ENCODE measurements around the gene SLC7A11.

Gene SLC7A11

GRCh38 chr4:138181287-138181686 is 60.9 kb downstream of the SLC7A11 start:
- ATAC-seq, result no peak
- TF ChIP-seq PATZ1 (CRISPR knock-in tag; IDR thresholded peaks at IDR 0.05; ENCODE audit: borderline replicate concordance), result no peak
- TF ChIP-seq TSHZ2 (CRISPR knock-in tag; IDR thresholded peaks at IDR 0.05), result no peak
- no peak for TF ChIP-seq OSR1 (CRISPR knock-in tag; IDR thresholded peaks at IDR 0.05)
- TF ChIP-seq ZNF565 (CRISPR knock-in tag; conservative IDR thresholded peaks at IDR 0.05; ENCODE audit: low read depth), result no peak
- no peak for TF ChIP-seq SNAI2 (CRISPR knock-in tag; IDR thresholded peaks at IDR 0.05)
- TF ChIP-seq GLIS3 (CRISPR knock-in tag; IDR thresholded peaks at IDR 0.05), result no peak
- TF ChIP-seq ZNF8 (CRISPR knock-in tag; IDR thresholded peaks at IDR 0.05), result no peak
- no peak for TF ChIP-seq CSDC2 (CRISPR knock-in tag; IDR thresholded peaks at IDR 0.05)

GRCh38 chr4:138178566-138178965 is 63.6 kb downstream of the SLC7A11 start:
- TF ChIP-seq ZFP30 (CRISPR knock-in tag; IDR thresholded peaks at IDR 0.05) (no peak), CREB5 (CRISPR knock-in tag; IDR thresholded peaks at IDR 0.05; ENCODE audit: low read depth) (no peak), TCF4 (CRISPR knock-in tag; IDR thresholded peaks at IDR 0.05; ENCODE audit: borderline replicate concordance) (no peak), POU6F1 (CRISPR knock-in tag; IDR thresholded peaks at IDR 0.05; ENCODE audit: borderline replicate concordance, low read depth) (no peak), CSRNP3 (CRISPR knock-in tag; IDR thresholded peaks at IDR 0.05) (no peak), ZNF70 (CRISPR knock-in tag; IDR thresholded peaks at IDR 0.05) (no peak), TSHZ2 (CRISPR knock-in tag; IDR thresholded peaks at IDR 0.05) (no peak), ZNF8 (CRISPR knock-in tag; IDR thresholded peaks at IDR 0.05) (no peak)
- ATAC-seq, result no peak

GRCh38 chr4:138177278-138177968 is 64.7 kb downstream of the SLC7A11 start:
- no peak for ATAC-seq
- TF ChIP-seq RARB (CRISPR knock-in tag; IDR thresholded peaks at IDR 0.05) (no peak), PPARA (CRISPR knock-in tag; IDR thresholded peaks at IDR 0.05; ENCODE audit: borderline replicate concordance) (no peak), ESRRG (CRISPR knock-in tag; IDR thresholded peaks at IDR 0.05) (no peak)
